ENCODE measurements around the gene ETV7. TPM values are rescaled to one million over a fixed set of nuclear protein-coding genes. Genes with fewer than 3 reads are reported as not detected.

Gene ETV7
- total RNA-seq, 2 experiments from 2014 or later: 0.33 to 0.73 TPM

GRCh38 chr6:36333171-36333895, 54.1 kb downstream of the ETV7 start:
- POLR2A ChIA-PET: no interaction called here
- H3K4me3 Mint-ChIP-seq: no peak overlapping the region
- H3K4me1 Mint-ChIP-seq (ENCODE audit: low read depth): peaks cover 5% of the 10 kb centered on the region
- Histone ChIP-seq H3K9me3 (ENCODE audit: control insufficient read depth in 1 of 2, insufficient read depth in 1 of 2, low read length in 2 of 2) (no peaks in the 10 kb centered on the region), H3K27me3 (ENCODE audit: control insufficient read depth in 1 of 2, insufficient read depth in 2 of 2, low read length in 2 of 2) (peaks cover 2 to 13% of the 10 kb centered on the region in 2 experiments), H3K27ac (ENCODE audit: low read depth in 1 of 2, low read length in 2 of 2) (no peak overlapping the region), H3K4me3 (ENCODE audit: low read length) (no peak overlapping the region), H3K4me1 (ENCODE audit: insufficient read depth, low read length) (peaks cover 11% of the 10 kb centered on the region), H3K36me3 (ENCODE audit: insufficient read depth, low read length) (no peaks in the 10 kb centered on the region)
- CTCF ChIA-PET: interaction anchor here (0.8 kb wide), 1 partner anchor 12 kb away, joined by 3 read pairs; no protein-coding TSS in a partner anchor
- ATAC-seq (ENCODE audit: poor library complexity) (no peak), DNase-seq (no peak)
- no peak for TF ChIP-seq CTCF (IDR thresholded peaks at IDR 0.05)
- H3K36me3 Mint-ChIP-seq (ENCODE audit: low read depth): no peaks in the 10 kb centered on the region
- no peaks in the 10 kb centered on the region for H3K9me3 Mint-ChIP-seq
- peaks cover 35% of the 10 kb centered on the region for H3K27me3 Mint-ChIP-seq
- no peak overlapping the region for H3K27ac Mint-ChIP-seq
- intact Hi-C loops (cut with DNase I, micrococcal nuclease): no loop called here

DNA sequence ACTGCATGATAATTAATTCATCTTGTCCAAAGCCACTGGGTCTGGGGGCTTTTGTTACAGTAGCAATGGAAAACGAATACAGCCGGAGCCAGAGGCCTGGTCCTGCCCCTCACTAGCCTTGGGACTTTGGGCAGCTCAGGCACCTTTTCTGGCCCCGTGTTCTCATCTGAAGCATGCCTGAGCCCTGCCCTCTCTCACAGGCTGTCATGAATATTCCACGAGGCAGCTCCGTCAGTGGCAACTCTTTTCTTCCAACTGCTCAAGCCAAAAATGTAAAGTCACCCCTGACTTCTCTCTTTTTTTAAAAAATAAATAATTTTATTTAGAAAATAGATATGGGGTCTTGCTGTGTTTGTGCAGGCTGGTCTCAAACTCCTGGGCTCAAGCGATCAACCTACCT, 56.1 kb downstream of the ETV7 start:
- H3K27me3 Mint-ChIP-seq: peaks cover 35% of the 10 kb centered on the region
- H3K4me1 Mint-ChIP-seq (ENCODE audit: low read depth): no peaks in the 10 kb centered on the region
- POLR2A ChIA-PET: no interaction called here
- no peaks in the 10 kb centered on the region for H3K9me3 Mint-ChIP-seq
- CTCF ChIA-PET: interaction anchor here (1.3 to 2.2 kb wide), 2 partner anchors 10 to 29 kb away, joined by 5 to 7 read pairs; no protein-coding TSS in a partner anchor
- DNase-seq (no peak), ATAC-seq (ENCODE audit: poor library complexity) (no peak)
- no peaks in the 10 kb centered on the region for H3K36me3 Mint-ChIP-seq (ENCODE audit: low read depth)
- Histone ChIP-seq H3K4me3 (ENCODE audit: low read length) (no peak overlapping the region), H3K36me3 (ENCODE audit: insufficient read depth, low read length) (no peaks in the 10 kb centered on the region), H3K27me3 (ENCODE audit: control insufficient read depth in 1 of 2, insufficient read depth in 2 of 2, low read length in 2 of 2) (peaks cover 2 to 13% of the 10 kb centered on the region in 2 experiments), H3K9me3 (ENCODE audit: control insufficient read depth in 1 of 2, insufficient read depth in 1 of 2, low read length in 2 of 2) (no peaks in the 10 kb centered on the region), H3K27ac (ENCODE audit: low read depth in 1 of 2, low read length in 2 of 2) (no peak overlapping the region), H3K4me1 (ENCODE audit: insufficient read depth, low read length) (peaks cover 2% of the 10 kb centered on the region)
- TF ChIP-seq CTCF (IDR thresholded peaks at IDR 0.05): no peak
- intact Hi-C loops (cut with DNase I, micrococcal nuclease): no loop called here
- no peak overlapping the region for H3K4me3 Mint-ChIP-seq
- no peak overlapping the region for H3K27ac Mint-ChIP-seq

- H3K36me3 ChIP-seq (ENCODE audit: insufficient read depth, low read length): no peaks in the 10 kb centered on the region
- no peaks in the 10 kb centered on the region for H3K9me3 ChIP-seq (ENCODE audit: control insufficient read depth in 1 of 2, insufficient read depth in 1 of 2, low read length in 2 of 2)
- POLR2A ChIA-PET: no interaction called here
- Mint-ChIP-seq H3K4me1 (ENCODE audit: low read depth) (no peaks in the 10 kb centered on the region), H3K36me3 (ENCODE audit: low read depth) (no peaks in the 10 kb centered on the region), H3K4me3 (no peak overlapping the region), H3K27ac (no peak overlapping the region), H3K27me3 (peaks cover 26% of the 10 kb centered on the region), H3K9me3 (no peaks in the 10 kb centered on the region)
- no peak overlapping the region for H3K4me3 ChIP-seq (ENCODE audit: low read length)
- H3K27me3 ChIP-seq (ENCODE audit: control insufficient read depth in 1 of 2, insufficient read depth in 2 of 2, low read length in 2 of 2): peaks cover 0 to 13% of the 10 kb centered on the region in 2 experiments
- intact Hi-C loops (cut with DNase I, micrococcal nuclease): no loop called here
- no peak for TF ChIP-seq CTCF (IDR thresholded peaks at IDR 0.05)
- DNase-seq (no peak), ATAC-seq (ENCODE audit: poor library complexity) (no peak)
- CTCF ChIA-PET: interaction anchor here (1.3 to 2.2 kb wide), 2 partner anchors 11 to 28 kb away, joined by 5 to 7 read pairs; no protein-coding TSS in a partner anchor
- no peaks in the 10 kb centered on the region for H3K4me1 ChIP-seq (ENCODE audit: insufficient read depth, low read length)
- H3K27ac ChIP-seq (ENCODE audit: low read depth in 1 of 2, low read length in 2 of 2): no peak overlapping the region
Observed at GRCh38 chr6:36330366-36330765, 57.1 kb downstream of the ETV7 start.
